Heart right ventricle (tissue), 16 donors: Measurements from ENCODE around the gene NADSYN1. TPM values are rescaled to one million over a fixed set of nuclear protein-coding genes. Genes with fewer than 3 reads are reported as not detected.

Experiments used
- ATAC-seq, 8 donors: fragments of 200-7000 bp; cut with Tn5 transposase; one replicate each; pipeline ENCODE4 v1.9.1; 2020; ENCODE audit warnings: mild to moderate bottlenecking in 8 of 8, moderate library complexity in 8 of 8, moderate number of reproducible peaks in 1 of 8
- DNase-seq, 2 donors: peaks; one replicate each; pipeline ENCODE4 v3.0.0-alpha.2; 2020
- H3K27ac ChIP-seq, 10 donors: fragments of 200-600 bp; sonication (generic) in 2 of 10; one replicate each; pipeline versions ENCODE4 v1.5.0 to v1.8.0; 2020 to 2022; ENCODE audit warnings: mild to moderate bottlenecking in 3 of 10
- H3K27me3 ChIP-seq, 7 donors: fragments of 200-600 bp; one replicate each; pipeline ENCODE4 v1.8.0; 2021 to 2022; ENCODE audit warnings: mild to moderate bottlenecking in 2 of 7
- H3K36me3 ChIP-seq, 9 donors: fragments of 200-600 bp; sonication (generic) in 1 of 9; one replicate each; pipeline versions ENCODE4 v1.5.0 to v1.8.0; 2020 to 2022; ENCODE audit warnings: mild to moderate bottlenecking in 2 of 9
- H3K4me1 ChIP-seq, 9 donors: fragments of 200-600 bp; sonication (generic) in 1 of 9; one replicate each; pipeline versions ENCODE4 v1.5.0 to v1.8.0; 2020 to 2022; ENCODE audit warnings: mild to moderate bottlenecking in 4 of 9
- H3K4me3 ChIP-seq, 10 donors: fragments of 200-600 bp; sonication (generic) in 2 of 10; one replicate each; pipeline versions ENCODE4 v1.5.0 to v1.8.0; 2020 to 2022; ENCODE audit warnings: mild to moderate bottlenecking in 7 of 10, moderate library complexity in 2 of 10
- H3K9me3 ChIP-seq, 11 donors: fragments of 200-600 bp in 10 of 11; sonication (generic) in 2 of 11; one replicate each; pipeline versions ENCODE4 v1.5.0 to v1.8.0; 2013 to 2022; ENCODE audit warnings: mild to moderate bottlenecking in 2 of 11, control low read depth in 1 of 11, moderate library complexity in 1 of 11
- WGBS, 2 donors: extraction: QIAGEN DNeasy Blood & Tissue Kit; methylation state at CpG; one replicate each; pipeline ENCODE4 v1.1.7; 2013; ENCODE audit warnings: inconsistent platforms in 1 of 2; 5-methylcytosine and 5-hydroxymethylcytosine counted together
- intact Hi-C, 10 donors: fragments of 100-400 bp; cut with DNase I; formaldehyde crosslinking; loops; one replicate each; pipeline versions ENCODE4 v1.11.1 to v1.14.2; 2022
- polyA plus RNA-seq, 2 donors: library from polyadenylated mRNA; stranded (reverse); fragments of 200-250 nt; gene quantifications; one replicate each; pipeline ENCODE4 v1.2.3, GENCODE V29; 2013
- total RNA-seq, 10 donors: library from RNA; stranded (reverse); fragmentation: NEBNext Ultra II Directional in 3 of 10; extraction: Animal tissue kit (Norgen Biotek cat#: 25700) in 3 of 10; gene quantifications; one replicate each; pipeline versions ENCODE4 v1.2.1 to v1.2.4, GENCODE V29; 2021 to 2023
- TF ChIP-seq, protein P1 (sequence below), 9 donors: fragments of 200-600 bp; sonication (generic) in 2 of 9; IDR thresholded peaks; one replicate each; pipeline versions ENCODE4 v1.5.0 to v1.8.0; 2021 to 2022; ENCODE audit warnings: antibody characterized with exemption in 9 of 9, mild to moderate bottlenecking in 5 of 9, moderate library complexity in 1 of 9
- donor health status: Arrhythmogenic right ventricular cardiomyopathy.
- donor health status: ischemic (EF 13 %, LVEDD 7.1; RV severe dilation, severe dysfunction).
- donor health status: healthy with polysubstance abuse.
- donor health status: DM: no; HTN: yes; CAD: no.
- donor health status: DM: no; HTN: no; CAD: no.
- donor health status: ischemic (EF 25% LVEDD 6.9; RV normal size, moderate dysfunction).
- donor health status: ischemic (EF 25% LVEDD 5.7; RV mildly dilated, moderate dysfunction).
- donor health status: healthy.
- donor health status: DM: yes; HTN: yes; CAD: no.
- donor health status: Ischemic cardiomyopathy.
- donor health status: ischemic (EF 35%, LVEDD 5.7; RV mildly dilated, moderate dysfunction).
- donor health status: nonischemic (EF 11% LVEDD 7.7; RV severe dilation, severe dysfunction).
- donor health status: DM: yes; HTN: yes; CAD: no.
- donor health status: PGD.
- donor health status: ischemic (EF 29% LVEDD 5.4; RV normal size, mild dysfunction).
- donor health status: nonischemic (EF 23%, LVEDD 6.1; RV moderate dilation, normal function).

NADSYN1 gene
- total and polyA plus RNA-seq, 12 donors = 13.4 to 32.0 (median 16.9) TPM

DNA sequence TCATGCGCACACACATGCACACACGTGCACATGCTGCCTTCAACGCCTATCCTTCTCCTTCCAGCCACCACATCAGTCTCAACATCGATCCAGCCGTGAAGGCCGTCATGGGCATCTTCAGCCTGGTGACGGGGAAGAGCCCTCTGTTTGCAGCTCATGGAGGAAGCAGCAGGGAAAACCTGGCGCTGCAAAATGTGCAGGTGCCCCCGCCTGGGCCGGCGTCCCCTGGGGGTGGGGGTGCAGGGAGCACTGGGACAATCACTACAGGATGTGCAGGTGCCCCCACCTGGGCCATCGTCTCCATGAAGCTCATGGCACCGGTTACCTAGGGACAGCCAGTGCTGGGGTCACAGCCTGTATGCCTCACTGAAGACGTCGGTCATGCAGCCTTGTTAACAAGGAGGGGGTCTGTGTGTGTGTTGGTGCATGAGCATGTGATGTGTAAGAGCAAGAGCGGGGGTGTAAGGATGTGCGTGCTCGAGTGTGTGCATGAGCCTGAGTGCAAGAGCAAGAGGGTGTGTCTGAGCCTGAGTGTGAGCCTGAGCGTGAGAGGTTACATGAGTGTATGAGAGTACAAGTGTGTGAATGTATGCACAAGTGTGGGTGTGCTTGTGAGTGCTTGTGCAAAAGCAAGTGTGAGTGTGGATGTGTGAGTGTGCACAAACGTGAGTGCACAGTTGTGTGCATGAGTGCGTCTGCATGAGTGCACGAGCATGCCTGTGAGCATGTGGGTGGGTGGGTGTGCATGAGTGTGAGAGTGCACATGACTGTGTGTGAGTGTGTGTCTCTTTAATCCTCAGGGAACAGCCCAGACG is 31.5 kb downstream of the NADSYN1 start:
- WGBS, 2 donors = 92 to 95% methylated on average over 23 of the region's 23 CpGs
- H3K9me3 ChIP-seq = no peaks in the 10 kb centered on the region
- ATAC-seq = no peak
- no peak overlapping the region for H3K27ac ChIP-seq
- peaks cover 0 to 14% (median 0%) of the 10 kb centered on the region in 9 donors for H3K4me1 ChIP-seq
- no peak for DNase-seq
- H3K36me3 ChIP-seq = peaks cover 0 to 83% (median 43%) of the 10 kb centered on the region in 9 donors
- H3K27me3 ChIP-seq = no peaks in the 10 kb centered on the region
- H3K4me3 ChIP-seq = no peak overlapping the region
- TF ChIP-seq, protein P1, sequence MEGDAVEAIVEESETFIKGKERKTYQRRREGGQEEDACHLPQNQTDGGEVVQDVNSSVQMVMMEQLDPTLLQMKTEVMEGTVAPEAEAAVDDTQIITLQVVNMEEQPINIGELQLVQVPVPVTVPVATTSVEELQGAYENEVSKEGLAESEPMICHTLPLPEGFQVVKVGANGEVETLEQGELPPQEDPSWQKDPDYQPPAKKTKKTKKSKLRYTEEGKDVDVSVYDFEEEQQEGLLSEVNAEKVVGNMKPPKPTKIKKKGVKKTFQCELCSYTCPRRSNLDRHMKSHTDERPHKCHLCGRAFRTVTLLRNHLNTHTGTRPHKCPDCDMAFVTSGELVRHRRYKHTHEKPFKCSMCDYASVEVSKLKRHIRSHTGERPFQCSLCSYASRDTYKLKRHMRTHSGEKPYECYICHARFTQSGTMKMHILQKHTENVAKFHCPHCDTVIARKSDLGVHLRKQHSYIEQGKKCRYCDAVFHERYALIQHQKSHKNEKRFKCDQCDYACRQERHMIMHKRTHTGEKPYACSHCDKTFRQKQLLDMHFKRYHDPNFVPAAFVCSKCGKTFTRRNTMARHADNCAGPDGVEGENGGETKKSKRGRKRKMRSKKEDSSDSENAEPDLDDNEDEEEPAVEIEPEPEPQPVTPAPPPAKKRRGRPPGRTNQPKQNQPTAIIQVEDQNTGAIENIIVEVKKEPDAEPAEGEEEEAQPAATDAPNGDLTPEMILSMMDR (IDR thresholded peaks at IDR 0.05) = no peak
- intact Hi-C loops = no loop called here

DNA sequence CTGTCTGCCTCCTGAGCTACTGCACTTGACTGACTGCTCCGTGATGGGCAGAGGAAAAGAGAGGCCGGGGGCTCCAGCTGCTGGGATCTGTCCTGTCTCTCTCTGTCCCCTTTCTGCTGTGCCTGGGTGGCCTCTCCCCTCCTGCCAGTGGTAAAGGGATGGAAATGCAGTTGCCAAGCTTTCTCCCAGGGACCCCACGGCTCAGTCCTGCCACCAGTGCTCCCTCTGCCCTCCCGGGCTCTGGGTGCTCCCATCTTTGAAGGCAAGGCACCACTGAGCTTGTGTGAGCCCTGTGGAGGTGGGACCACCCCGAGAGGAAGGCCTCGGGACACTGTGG is 32.0 kb downstream of the NADSYN1 start:
- no peak for ATAC-seq
- H3K27me3 ChIP-seq = no peaks in the 10 kb centered on the region
- H3K27ac ChIP-seq = no peak overlapping the region
- no peaks in the 10 kb centered on the region for H3K9me3 ChIP-seq
- DNase-seq = no peak
- intact Hi-C loops = no loop called here
- H3K4me3 ChIP-seq = no peak overlapping the region
- TF ChIP-seq, protein P1 (IDR thresholded peaks at IDR 0.05) = no peak
- peaks cover 0 to 83% (median 41%) of the 10 kb centered on the region in 9 donors for H3K36me3 ChIP-seq
- peaks cover 0 to 14% (median 4%) of the 10 kb centered on the region in 9 donors for H3K4me1 ChIP-seq
- WGBS, 2 donors = 89 to 99% methylated on average over 6 of the region's 6 CpGs

DNA sequence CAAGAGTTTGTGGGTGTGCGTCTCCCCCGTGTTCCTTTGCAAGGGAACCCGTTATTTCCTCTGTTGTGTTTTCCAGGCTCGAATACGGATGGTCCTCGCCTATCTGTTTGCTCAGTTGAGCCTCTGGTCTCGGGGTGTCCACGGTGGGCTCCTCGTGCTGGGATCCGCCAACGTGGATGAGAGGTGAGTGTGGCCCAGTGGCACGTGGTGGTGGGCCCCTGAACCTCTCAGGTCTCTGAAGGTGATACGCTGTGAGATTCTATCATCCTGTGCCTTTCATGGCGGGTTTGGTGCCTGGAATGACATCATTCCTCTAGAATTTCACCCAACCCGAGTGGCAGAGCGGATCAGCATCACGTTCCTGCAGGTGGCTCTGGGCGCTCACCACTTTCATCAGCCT is 32.5 kb downstream of the NADSYN1 start:
- 97 to 98% methylated on average over 18 of the region's 18 CpGs for WGBS, 2 donors
- H3K4me1 ChIP-seq = peaks cover 0 to 14% (median 4%) of the 10 kb centered on the region in 9 donors
- H3K27me3 ChIP-seq = no peaks in the 10 kb centered on the region
- H3K36me3 ChIP-seq = peaks cover 0 to 83% (median 37%) of the 10 kb centered on the region in 9 donors
- TF ChIP-seq, protein P1 (IDR thresholded peaks at IDR 0.05) = no peak
- no peak overlapping the region for H3K27ac ChIP-seq
- H3K4me3 ChIP-seq = no peak overlapping the region
- H3K9me3 ChIP-seq = no peaks in the 10 kb centered on the region
- intact Hi-C loops = no loop called here
- DNase-seq = no peak
- ATAC-seq = no peak

DNA sequence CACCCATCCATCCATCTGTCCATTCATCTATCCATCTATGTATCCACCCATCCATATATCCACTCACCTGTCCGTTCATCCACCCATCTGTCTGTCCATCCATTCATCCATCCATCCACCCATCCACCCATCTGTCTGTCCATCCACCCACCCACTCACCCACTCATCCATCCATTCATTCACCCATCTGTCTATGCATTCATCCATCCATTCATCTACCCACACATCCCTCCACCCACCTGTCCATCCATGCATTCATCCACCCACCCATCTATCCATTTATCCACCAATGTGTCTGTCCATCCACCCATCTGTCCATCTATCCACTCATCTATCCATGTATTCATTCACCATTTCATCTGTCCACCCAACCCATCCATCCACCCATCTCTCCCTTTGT is 33.3 kb downstream of the NADSYN1 start:
- no peak overlapping the region for H3K4me3 ChIP-seq
- peaks cover 0 to 14% (median 4%) of the 10 kb centered on the region in 9 donors for H3K4me1 ChIP-seq
- TF ChIP-seq, protein P1 (IDR thresholded peaks at IDR 0.05) = no peak
- H3K27me3 ChIP-seq = no peaks in the 10 kb centered on the region
- ATAC-seq = no peak
- intact Hi-C loops = no loop called here
- H3K36me3 ChIP-seq = peaks cover 0 to 83% (median 39%) of the 10 kb centered on the region in 9 donors
- 100% methylated on average over 1 of the region's 1 CpG for WGBS, 2 donors
- H3K27ac ChIP-seq = no peak overlapping the region
- H3K9me3 ChIP-seq = no peaks in the 10 kb centered on the region
- no peak for DNase-seq
